WERI-Rb-1 (cell line): ENCODE measurements around the gene FHIT.

ENCODE experiments used
- DNase-seq: peaks from one replicate; pipeline ENCODE4 v3.0.0-alpha.2; 2020
- H3K27ac ChIP-seq: fragments of 250-450 bp; sonication (Bioruptor Pico); 2 replicates; pipeline ENCODE4 v1.5.1; 2020; ENCODE audit warnings: mild to moderate bottlenecking, moderate library complexity
- H3K27me3 ChIP-seq: fragments of 250-450 bp; sonication (Bioruptor Pico); 2 replicates; pipeline ENCODE4 v1.5.1; 2021; ENCODE audit warnings: mild to moderate bottlenecking, low read depth, moderate library complexity; ENCODE audit not compliant: insufficient read depth, severe bottlenecking
- H3K36me3 ChIP-seq: fragments of 250-450 bp; sonication (Bioruptor Pico); 2 replicates; pipeline ENCODE4 v1.5.1; 2020; ENCODE audit warnings: mild to moderate bottlenecking, moderate library complexity
- H3K4me3 ChIP-seq: 2 replicates; pipeline ENCODE4 v1.5.1; 2011; ENCODE audit warnings: low read depth, mild to moderate bottlenecking, control low read depth, low read length
- H3K9me3 ChIP-seq: fragments of 250-450 bp; sonication (Bioruptor Pico); 2 replicates; pipeline ENCODE4 v1.5.1; 2021; ENCODE audit warnings: mild to moderate bottlenecking, moderate library complexity; ENCODE audit not compliant: severe bottlenecking
- TF ChIP-seq, protein P1 (sequence below): IDR thresholded peaks from 2 replicates; pipeline ENCODE4 v1.5.1; 2011; ENCODE audit warnings: low read depth, mild to moderate bottlenecking, control low read depth, inconsistent platforms, low read length

Gene FHIT

DNA sequence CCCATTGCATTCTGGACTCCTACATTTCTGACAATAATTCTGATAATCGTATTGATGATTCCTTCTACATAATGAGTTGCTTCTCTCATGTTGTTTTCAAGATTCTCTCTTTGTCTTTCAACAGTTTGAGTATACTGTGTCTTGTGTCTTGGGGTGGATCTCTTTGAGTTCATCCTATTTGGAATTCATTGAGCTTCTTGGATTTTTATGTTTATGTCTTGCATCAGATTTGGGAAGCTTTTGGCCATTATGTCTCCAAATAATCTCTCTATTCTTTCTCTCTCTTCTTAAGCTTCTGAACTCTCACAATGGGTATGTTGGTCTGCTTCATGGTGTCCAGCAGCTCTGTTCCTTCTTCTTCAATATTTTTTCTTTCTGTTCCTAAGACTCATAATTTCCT, 592.2 kb downstream of the FHIT start:
- Histone ChIP-seq H3K4me3 (no peak overlapping the region), H3K9me3 (no peaks in the 10 kb centered on the region), H3K27me3 (no peaks in the 10 kb centered on the region), H3K27ac (no peak overlapping the region), H3K36me3 (no peaks in the 10 kb centered on the region)
- TF ChIP-seq, protein P1, sequence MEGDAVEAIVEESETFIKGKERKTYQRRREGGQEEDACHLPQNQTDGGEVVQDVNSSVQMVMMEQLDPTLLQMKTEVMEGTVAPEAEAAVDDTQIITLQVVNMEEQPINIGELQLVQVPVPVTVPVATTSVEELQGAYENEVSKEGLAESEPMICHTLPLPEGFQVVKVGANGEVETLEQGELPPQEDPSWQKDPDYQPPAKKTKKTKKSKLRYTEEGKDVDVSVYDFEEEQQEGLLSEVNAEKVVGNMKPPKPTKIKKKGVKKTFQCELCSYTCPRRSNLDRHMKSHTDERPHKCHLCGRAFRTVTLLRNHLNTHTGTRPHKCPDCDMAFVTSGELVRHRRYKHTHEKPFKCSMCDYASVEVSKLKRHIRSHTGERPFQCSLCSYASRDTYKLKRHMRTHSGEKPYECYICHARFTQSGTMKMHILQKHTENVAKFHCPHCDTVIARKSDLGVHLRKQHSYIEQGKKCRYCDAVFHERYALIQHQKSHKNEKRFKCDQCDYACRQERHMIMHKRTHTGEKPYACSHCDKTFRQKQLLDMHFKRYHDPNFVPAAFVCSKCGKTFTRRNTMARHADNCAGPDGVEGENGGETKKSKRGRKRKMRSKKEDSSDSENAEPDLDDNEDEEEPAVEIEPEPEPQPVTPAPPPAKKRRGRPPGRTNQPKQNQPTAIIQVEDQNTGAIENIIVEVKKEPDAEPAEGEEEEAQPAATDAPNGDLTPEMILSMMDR, result no peak
- no peak for DNase-seq

DNA sequence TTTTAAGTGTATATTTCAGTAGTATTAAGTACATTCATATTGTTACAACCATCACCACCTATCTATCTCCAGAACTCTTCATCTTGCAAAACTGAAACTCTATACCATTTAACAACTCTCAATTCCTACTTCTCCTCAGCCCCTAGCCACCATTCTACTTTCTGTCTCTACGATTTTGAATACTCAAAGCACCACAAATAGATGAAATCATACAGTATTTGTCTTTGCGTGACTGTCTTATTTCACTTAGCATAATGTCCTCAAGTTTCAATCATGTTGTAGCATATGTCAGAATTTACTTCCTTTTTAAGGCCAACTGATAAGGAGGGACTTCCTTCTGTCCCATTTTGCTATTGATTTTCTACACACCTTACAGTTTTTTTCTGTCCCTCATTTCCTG, 593.3 kb downstream of the FHIT start:
- Histone ChIP-seq H3K27me3 (no peaks in the 10 kb centered on the region), H3K27ac (no peak overlapping the region), H3K9me3 (no peaks in the 10 kb centered on the region), H3K4me3 (no peak overlapping the region), H3K36me3 (no peaks in the 10 kb centered on the region)
- TF ChIP-seq, protein P1, result no peak
- no peak for DNase-seq

DNA sequence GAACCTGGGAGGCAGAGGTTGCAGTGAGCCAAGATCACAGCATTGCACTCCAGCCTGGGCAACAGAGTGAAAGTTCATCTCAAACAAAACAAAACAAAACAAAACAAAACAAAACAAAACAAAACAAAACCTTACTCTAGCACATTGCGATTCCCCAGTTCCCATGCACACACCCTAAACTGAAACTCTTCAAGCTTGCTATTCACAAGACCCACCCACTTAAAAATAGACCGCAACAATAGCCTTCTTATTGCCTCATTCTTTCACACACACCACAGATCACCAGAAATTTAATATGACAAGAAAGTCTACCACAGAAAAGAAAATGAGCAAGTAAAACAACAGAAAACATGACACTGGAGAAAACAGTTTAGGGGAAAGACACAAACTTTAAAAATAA, 598.4 kb downstream of the FHIT start:
- no peak overlapping the region for H3K4me3 ChIP-seq
- TF ChIP-seq, protein P1, result no peak

DNA sequence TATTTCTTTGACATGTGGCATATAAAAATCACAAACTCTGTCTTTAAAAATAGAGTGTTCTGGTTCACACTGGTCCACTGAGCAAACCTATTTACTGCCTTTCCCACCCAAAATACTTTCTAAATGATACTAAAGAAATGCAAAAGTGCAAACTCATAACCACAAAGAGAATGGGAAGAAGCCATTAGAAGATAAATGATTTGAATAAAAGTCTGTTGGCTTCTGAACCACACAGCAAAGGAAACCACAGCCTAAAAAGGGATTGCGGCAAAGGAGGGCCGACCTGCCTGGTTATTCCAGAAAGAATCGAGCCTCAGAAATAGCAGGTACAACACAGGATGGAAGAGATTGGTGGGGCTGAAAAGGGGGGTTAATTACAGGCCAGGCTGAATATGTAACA, 599.5 kb downstream of the FHIT start:
- DNase-seq, result no peak
- Histone ChIP-seq H3K9me3 (no peaks in the 10 kb centered on the region), H3K4me3 (no peak overlapping the region), H3K27ac (no peak overlapping the region), H3K27me3 (no peaks in the 10 kb centered on the region), H3K36me3 (no peaks in the 10 kb centered on the region)
- TF ChIP-seq, protein P1, result no peak

More for the DNA sequence above, 598.4 kb downstream of the FHIT start:
- Histone ChIP-seq H3K36me3 (no peaks in the 10 kb centered on the region), H3K27me3 (no peaks in the 10 kb centered on the region), H3K27ac (no peak overlapping the region), H3K9me3 (no peaks in the 10 kb centered on the region)
- DNase-seq, result no peak

DNA sequence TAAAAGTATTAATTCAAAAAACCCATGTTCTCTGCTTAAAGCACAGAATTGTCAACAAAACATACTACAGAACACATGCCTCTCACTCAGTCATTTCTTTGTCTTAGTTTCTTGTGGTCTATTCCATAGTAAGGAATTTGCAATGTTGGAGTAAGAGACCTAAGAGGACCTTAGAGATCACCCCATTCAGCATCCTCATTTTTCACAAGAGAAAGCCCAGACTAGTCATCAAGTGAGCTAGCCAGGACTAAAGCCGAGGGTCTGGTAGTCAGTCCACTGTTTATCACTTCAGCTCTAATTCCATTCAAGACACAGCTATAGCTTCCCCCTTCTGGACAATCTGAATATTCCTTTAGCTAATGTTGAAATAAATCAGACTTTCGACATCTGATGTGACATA, 601.1 kb downstream of the FHIT start:
- DNase-seq, result no peak
- H3K4me3 ChIP-seq, result no peak overlapping the region
- TF ChIP-seq, protein P1, result no peak
- no peaks in the 10 kb centered on the region for H3K27me3 ChIP-seq
- H3K27ac ChIP-seq, result no peak overlapping the region
- no peaks in the 10 kb centered on the region for H3K9me3 ChIP-seq
- H3K36me3 ChIP-seq, result no peaks in the 10 kb centered on the region

DNA sequence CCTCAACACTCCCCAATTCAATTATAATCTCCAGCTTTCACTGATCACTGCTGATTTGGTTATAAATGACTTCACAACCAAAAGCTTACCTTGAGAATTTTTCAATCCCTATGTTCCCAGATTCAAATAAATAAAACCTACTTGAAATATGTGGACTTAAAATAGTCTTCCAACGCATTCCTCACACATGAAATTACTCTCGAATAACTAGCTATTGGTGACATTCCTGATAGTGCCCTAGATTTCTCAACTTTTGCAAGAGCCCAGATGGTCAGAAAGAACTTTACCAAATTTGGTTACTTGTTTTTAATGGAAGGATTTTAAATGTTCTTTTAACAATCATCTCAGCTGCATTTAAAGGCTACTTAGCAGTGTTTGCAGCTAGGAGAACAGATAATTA, 605.5 kb downstream of the FHIT start:
- no peak for DNase-seq
- H3K27ac ChIP-seq, result no peak overlapping the region
- H3K27me3 ChIP-seq, result no peaks in the 10 kb centered on the region
- TF ChIP-seq, protein P1, result no peak
- no peaks in the 10 kb centered on the region for H3K9me3 ChIP-seq
- H3K36me3 ChIP-seq, result no peaks in the 10 kb centered on the region
- no peak overlapping the region for H3K4me3 ChIP-seq
